Activated T-cell treated with anti-CD3 and anti-CD28 coated beads, Interleukin-2, amount 50 U/mL, for 1 hour (primary cell): ENCODE measurements around the gene PLD1.
"Not testable (repeated sequence)": the region's sequence is repeated elsewhere in the genome, so short reads cannot be mapped to it uniquely, and the experiment has no call there.

ENCODE experiments used
- DNase-seq: peaks from one replicate; pipeline ENCODE4 v3.0.0-alpha.2; 2020

PLD1 gene

GRCh38 chr3:171649911-171650592, 160.2 kb downstream of the PLD1 start:
- no peak for DNase-seq

- DNase-seq = no peak
Measured at GRCh38 chr3:171649267-171649666, 161.0 kb downstream of the PLD1 start.

- DNase-seq = no peak
Measured at GRCh38 chr3:171648069-171648468, 162.2 kb downstream of the PLD1 start.

- DNase-seq = no peak
Measured at GRCh38 chr3:171646357-171647133, 163.7 kb downstream of the PLD1 start.

GRCh38 chr3:171644681-171645080, 165.6 kb downstream of the PLD1 start:
- DNase-seq = no peak

- DNase-seq = no peak
Measured at GRCh38 chr3:171643681-171644080, 166.6 kb downstream of the PLD1 start.

- no peak for DNase-seq
Measured at GRCh38 chr3:171643033-171643432, 167.2 kb downstream of the PLD1 start.

GRCh38 chr3:171640520-171641412, 169.5 kb downstream of the PLD1 start:
- DNase-seq = no peak

GRCh38 chr3:171636666-171637065, 173.6 kb downstream of the PLD1 start:
- DNase-seq = no peak

GRCh38 chr3:171632766-171633165, 177.5 kb downstream of the PLD1 start:
- DNase-seq = no peak

- not testable (repeated sequence) for DNase-seq
Measured at GRCh38 chr3:171626799-171627198, 183.5 kb downstream of the PLD1 start.

GRCh38 chr3:171622126-171622525, 188.2 kb downstream of the PLD1 start:
- DNase-seq = no peak

GRCh38 chr3:171620825-171621434, 189.4 kb downstream of the PLD1 start:
- no peak for DNase-seq

GRCh38 chr3:171616798-171617197, 193.5 kb downstream of the PLD1 start:
- no peak for DNase-seq

- DNase-seq = no peak
Measured at GRCh38 chr3:171615686-171616085, 194.6 kb downstream of the PLD1 start.

- DNase-seq = no peak
Measured at GRCh38 chr3:171615281-171615680, 195.0 kb downstream of the PLD1 start.

- DNase-seq = no peak
Measured at GRCh38 chr3:171614318-171614921, 195.9 kb downstream of the PLD1 start.

- no peak for DNase-seq
Measured at GRCh38 chr3:171607452-171607851, 202.8 kb downstream of the PLD1 start.

- DNase-seq = no peak
Measured at GRCh38 chr3:171606151-171606751, 204.0 kb downstream of the PLD1 start.

- no peak for DNase-seq
Measured at GRCh38 chr3:171604370-171604769, 205.9 kb downstream of the PLD1 start.

- DNase-seq = no peak
Measured at GRCh38 chr3:171602072-171602471, 208.2 kb downstream of the PLD1 start.

- DNase-seq = no peak
Measured at GRCh38 chr3:171600030-171600429, 210.3 kb downstream of the PLD1 start.
